ENCODE measurements around the gene PRKG1.
"Not testable (repeated sequence)": the region's sequence is repeated elsewhere in the genome, so short reads cannot be mapped to it uniquely, and the experiment has no call there.

PRKG1 gene

GRCh38 chr10:51564896-51565510 is 490.7 kb downstream of the PRKG1 start:
- H3K4me3 ChIP-seq (ENCODE audit: low read depth, low read length), result no peak overlapping the region
- no peak for TF ChIP-seq CTCF (IDR thresholded peaks at IDR 0.05; ENCODE audit: borderline replicate concordance, insufficient read depth, low read depth, low read length)

DNA sequence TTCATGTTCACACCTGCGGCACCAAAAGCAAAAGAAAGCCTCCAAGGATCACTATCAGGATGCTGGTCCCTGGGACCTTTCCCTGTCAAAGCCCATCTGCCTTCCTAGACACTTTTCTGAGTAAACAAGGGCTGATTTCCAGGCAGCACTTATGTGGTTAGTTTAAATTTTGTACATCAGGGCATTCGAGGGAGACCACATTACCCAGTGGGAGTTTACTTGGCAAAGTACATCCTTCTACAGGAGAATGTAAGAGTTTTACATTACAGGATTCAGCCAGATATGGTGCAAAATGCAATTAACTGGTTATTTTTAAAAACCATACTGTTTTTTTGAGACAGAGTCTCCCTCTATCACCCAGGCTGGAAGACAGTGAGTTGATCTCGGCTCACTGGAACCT is 493.0 kb downstream of the PRKG1 start:
- H3K4me3 ChIP-seq (ENCODE audit: low read depth, low read length), result no peak overlapping the region
- TF ChIP-seq CTCF (IDR thresholded peaks at IDR 0.05; ENCODE audit: borderline replicate concordance, insufficient read depth, low read depth, low read length), result no peak

DNA sequence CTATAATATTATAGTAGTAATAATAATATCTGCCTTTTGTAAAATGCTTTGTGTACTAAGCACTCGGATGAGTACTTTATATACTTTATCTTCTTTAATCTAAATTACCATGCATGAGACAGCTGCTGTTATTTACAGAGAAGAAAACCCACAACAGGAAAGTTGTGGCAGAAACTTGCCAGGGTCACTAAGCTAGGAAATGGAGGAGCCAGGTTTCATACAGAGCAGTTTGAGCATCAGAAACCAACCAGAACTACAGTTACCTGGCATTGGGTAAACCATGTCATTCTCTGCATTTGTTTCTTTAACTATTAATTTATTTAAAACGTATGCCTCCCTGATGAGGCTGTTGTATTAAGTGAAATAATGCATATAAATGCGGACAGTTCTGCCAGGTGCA is 495.2 kb downstream of the PRKG1 start:
- H3K4me3 ChIP-seq (ENCODE audit: low read depth, low read length), result no peak overlapping the region
- no peak for TF ChIP-seq CTCF (IDR thresholded peaks at IDR 0.05; ENCODE audit: borderline replicate concordance, insufficient read depth, low read depth, low read length)

DNA sequence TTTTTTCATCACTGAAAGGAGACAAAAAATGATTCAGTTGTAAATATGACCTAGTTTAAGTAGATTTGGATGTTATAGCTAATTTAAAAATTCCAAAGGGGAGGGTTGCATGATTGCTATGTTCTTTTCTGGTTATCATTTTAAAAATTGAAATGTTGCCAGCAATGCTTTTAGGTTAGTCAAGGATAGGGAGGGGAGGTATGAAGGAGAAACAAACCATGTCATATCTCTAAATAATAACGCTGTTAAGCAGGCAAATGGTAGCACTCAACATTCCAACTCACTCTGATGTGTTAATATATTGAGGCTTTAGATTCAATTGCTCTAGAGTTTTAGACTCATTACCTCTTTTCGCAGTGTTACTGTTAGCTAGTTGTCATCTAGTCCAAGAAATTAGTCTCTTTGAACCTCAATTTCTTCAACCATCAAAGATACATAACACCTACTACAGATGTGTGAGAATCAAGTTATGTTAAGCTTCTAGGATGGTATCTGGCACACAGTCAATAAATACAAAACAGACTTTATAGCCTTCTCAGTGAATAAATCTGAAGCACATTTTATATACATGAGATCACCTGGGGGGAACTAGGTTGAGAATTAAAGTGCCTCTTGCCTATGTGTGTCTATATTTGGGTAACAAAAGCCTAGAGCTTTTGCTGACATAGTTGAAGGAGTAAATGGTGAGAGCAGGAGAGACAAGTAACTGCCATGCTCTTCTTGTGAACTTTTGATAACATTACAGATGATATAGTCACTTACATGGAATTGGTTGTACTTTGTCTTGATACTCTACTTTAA is 500.2 kb downstream of the PRKG1 start:
- no peak overlapping the region for H3K4me3 ChIP-seq (ENCODE audit: low read depth, low read length)
- no peak for TF ChIP-seq CTCF (IDR thresholded peaks at IDR 0.05; ENCODE audit: borderline replicate concordance, insufficient read depth, low read depth, low read length)

DNA sequence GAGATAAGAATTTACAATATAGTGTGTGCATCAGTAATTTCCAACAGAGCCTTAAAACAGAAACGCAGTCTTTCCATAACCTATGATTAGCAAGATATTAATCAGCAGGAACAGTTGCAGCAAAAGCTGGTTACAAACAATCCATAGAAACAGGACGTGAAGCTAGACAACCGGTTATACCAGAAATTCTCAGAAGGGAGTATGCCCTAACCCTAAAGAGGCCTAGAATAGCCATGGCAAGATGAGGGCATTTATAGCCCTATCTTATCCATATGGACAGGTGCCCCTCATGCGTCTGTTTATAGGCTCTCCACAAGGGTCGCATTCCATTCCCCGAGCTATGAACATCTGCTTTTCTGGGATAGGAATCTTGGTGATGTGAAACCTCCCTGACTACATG is 506.9 kb downstream of the PRKG1 start:
- not testable (repeated sequence) for H3K4me3 ChIP-seq (ENCODE audit: low read depth, low read length)

GRCh38 chr10:51583976-51584375 is 509.7 kb downstream of the PRKG1 start:
- no peak overlapping the region for H3K4me3 ChIP-seq (ENCODE audit: low read depth, low read length)
- no peak for TF ChIP-seq CTCF (IDR thresholded peaks at IDR 0.05; ENCODE audit: borderline replicate concordance, insufficient read depth, low read depth, low read length)

GRCh38 chr10:51585742-51586141 is 511.5 kb downstream of the PRKG1 start:
- no peak overlapping the region for H3K4me3 ChIP-seq (ENCODE audit: low read depth, low read length)
- no peak for TF ChIP-seq CTCF (IDR thresholded peaks at IDR 0.05; ENCODE audit: borderline replicate concordance, insufficient read depth, low read depth, low read length)
